ENCODE data around the gene HTR7.
A peak's percentile ranks its signal among the peaks of the same experiment; 100 is the strongest.

The HTR7 gene

GRCh38 chr10:90871766-90872647, 14.2 kb upstream of the HTR7 start, which contains the start of gene RPP30:
TSS of gene RPP30 (plus strand) at chr10:90871974. CDS start at chr10:90871987, 13 bp downstream.
- peak; percentile 82 to 84 for DNase-seq (ENCODE audit: low read depth in 2 of 2)

GRCh38 chr10:90871279-90871765, 13.5 kb upstream of the HTR7 start:
- peak overlapping the region; percentile 79 to 86 for H3K4me3 ChIP-seq (replicated peaks in 1 of 2; ENCODE audit: low read depth in 2 of 2, low read length in 2 of 2)
- peak; percentile 56 for TF ChIP-seq CTCF (IDR thresholded peaks at IDR 0.05; ENCODE audit: low read depth, low read length)
- DNase-seq (ENCODE audit: low read depth in 2 of 2) = peak; percentile 86 to 87

More at GRCh38 chr10:90871766-90872647, 14.2 kb upstream of the HTR7 start, which contains the start of gene RPP30:
- TF ChIP-seq CTCF (IDR thresholded peaks at IDR 0.05; ENCODE audit: low read depth, low read length) = no peak
- H3K4me3 ChIP-seq (replicated peaks in 1 of 2; ENCODE audit: low read depth in 2 of 2, low read length in 2 of 2) = peak within 1 kb of the TSS; percentile 79 to 86

DNA sequence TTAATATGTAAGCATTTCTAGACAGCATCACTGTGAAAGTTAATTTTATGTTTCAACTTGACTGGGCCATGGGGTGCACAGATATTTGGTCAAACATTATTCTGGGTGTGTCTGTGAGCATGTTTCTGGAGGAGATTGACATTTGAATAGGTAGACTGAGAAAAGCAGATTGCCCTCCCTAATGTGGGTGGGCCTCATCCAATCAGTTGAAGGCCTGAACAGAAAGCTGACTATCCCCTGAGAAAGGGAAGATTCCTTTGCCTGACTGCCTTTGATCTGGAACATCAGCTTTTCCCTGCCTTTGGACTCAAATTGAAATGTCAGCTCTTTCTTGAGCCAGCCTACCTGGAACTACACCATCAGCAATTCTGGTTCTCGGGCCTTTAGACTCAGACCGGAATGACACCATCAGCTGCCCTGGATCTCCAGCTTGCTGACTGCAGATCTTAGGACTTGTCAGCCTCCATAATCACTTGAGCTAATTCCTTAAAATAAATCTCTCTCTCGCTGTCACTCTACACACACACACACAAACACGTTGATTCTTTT, 8.3 kb upstream of the HTR7 start:
- no peak overlapping the region for H3K4me3 ChIP-seq (replicated peaks in 1 of 2; ENCODE audit: low read depth in 2 of 2, low read length in 2 of 2)
- DNase-seq (ENCODE audit: low read depth in 2 of 2) = no peak
- no peak for TF ChIP-seq CTCF (IDR thresholded peaks at IDR 0.05; ENCODE audit: low read depth, low read length)

DNA sequence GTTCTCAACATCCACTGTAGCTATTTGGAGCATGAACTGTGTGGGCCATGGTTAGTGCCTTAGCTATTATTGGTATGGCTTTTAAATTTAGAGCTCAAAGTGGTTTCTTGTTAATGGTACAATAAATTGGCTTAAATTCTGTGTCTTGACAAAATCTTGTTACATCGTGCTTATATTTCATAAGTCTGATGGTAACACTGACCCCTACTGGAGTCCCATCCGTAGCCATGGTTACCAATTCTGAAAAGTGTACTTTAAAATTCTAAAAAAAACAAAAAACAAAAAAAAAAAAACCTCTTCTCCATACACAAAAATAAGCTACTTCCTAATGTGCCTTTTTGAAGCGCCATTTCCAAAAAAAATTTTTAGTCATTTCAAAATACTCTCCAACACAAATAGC, 7.6 kb upstream of the HTR7 start:
- no peak overlapping the region for H3K4me3 ChIP-seq (replicated peaks in 1 of 2; ENCODE audit: low read depth in 2 of 2, low read length in 2 of 2)
- peak; percentile 33 for TF ChIP-seq CTCF (IDR thresholded peaks at IDR 0.05; ENCODE audit: low read depth, low read length)
- peak; percentile 65 for DNase-seq (ENCODE audit: low read depth in 2 of 2)

DNA sequence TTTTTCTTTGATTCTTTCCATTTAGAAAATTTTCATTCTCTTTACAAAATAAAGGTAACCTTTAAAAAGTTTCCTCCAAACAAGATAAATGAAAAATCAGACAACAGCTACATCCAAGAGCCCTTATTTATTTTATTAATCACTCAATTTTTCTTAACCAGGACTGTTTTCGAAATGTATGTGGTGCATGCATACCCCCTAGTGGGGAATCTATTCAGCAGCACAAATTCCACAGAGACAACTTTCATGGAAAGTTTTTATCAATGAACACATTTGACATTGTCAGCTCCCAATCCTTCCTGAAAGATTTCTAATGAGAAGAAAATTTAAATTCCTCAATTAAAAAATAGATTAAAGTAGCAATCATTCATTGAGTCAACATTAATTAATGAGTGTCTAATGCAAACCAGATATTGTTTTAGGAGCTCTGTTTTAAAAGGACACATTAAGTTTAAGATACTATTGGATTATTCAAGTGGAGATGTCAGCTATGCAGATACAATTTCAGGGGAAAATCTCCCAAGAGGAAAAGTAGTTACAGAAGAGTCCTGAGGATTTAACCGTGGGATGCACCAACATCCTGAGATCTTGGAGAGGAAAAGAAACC, 5.2 kb upstream of the HTR7 start:
- peak; percentile 90 for TF ChIP-seq CTCF (IDR thresholded peaks at IDR 0.05; ENCODE audit: low read depth, low read length)
- peak; percentile 68 to 74 for DNase-seq (ENCODE audit: low read depth in 2 of 2)
- H3K4me3 ChIP-seq (replicated peaks in 1 of 2; ENCODE audit: low read depth in 2 of 2, low read length in 2 of 2) = no peak overlapping the region

GRCh38 chr10:90860790-90861189, 3.0 kb upstream of the HTR7 start:
- DNase-seq (ENCODE audit: low read depth in 2 of 2) = no peak
- TF ChIP-seq CTCF (IDR thresholded peaks at IDR 0.05; ENCODE audit: low read depth, low read length) = no peak
- no peak overlapping the region for H3K4me3 ChIP-seq (replicated peaks in 1 of 2; ENCODE audit: low read depth in 2 of 2, low read length in 2 of 2)
